ENCODE results near the gene ASXL3. TPM values are rescaled to one million over a fixed set of nuclear protein-coding genes. Genes with fewer than 3 reads are reported as not detected.
A peak's percentile ranks its signal among the peaks of the same experiment; 100 is the strongest.

ASXL3 gene
- total RNA-seq, 1 experiment from 2014 or later: not detected

DNA sequence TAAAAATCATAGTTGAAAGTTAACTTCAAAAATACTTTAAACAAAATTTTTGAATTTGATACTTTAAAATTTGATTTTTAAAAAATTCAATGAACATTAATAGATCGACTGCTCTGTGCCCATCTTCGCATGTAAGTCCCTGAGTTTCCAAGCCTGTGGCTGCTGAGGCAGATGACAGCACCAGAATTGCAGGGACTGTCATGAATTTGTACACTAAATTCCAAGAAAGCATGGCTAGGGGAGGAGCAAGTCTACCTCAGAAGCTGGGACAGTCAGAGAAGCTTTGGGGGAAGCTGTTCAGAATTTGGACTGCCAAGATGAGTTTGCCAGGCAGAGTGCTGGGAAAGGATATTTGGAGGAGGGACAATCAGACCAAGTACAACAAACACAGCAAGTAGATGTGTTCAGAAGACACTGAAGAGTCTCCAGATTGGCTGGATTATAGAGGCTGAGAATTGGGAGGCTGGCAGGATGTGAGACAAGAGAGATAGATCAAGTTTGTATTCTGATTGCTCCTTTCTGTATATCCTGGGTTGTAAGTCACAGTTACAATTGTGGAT lies 79.0 kb downstream of the ASXL3 start:
- no peak for DNase-seq (ENCODE audit: low read depth)

DNA sequence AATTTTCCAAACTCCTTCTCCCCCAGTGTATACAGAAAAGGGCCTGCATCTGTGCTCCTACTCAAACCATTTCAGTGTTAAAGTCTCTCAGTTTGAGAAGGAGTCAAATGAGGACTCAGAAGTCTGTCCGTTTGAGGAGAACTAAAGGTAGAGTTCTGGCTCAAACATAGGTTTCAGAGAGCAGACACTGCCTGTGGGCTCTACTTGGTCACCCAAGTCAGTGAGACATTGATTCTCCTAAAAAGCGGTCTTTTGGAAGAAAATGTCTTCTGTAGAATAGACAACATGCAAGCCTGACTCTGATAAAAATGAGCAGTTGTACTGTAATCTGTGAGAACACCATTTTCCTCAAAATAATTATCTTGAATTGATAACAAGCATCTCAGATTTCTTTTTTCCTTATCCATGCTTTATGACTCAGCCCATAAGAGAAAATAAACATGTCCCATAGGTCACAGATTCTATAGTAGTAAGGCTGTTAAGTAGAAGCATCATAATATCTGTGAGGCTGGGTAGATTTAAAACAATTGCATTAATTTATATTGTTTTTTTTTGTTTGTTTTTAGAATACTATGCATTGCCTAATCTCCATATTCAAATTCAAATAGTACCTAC lies 82.8 kb downstream of the ASXL3 start:
- no peak for DNase-seq (ENCODE audit: low read depth)

GRCh38 chr18:33664241-33664874 lies 86.3 kb downstream of the ASXL3 start:
- DNase-seq (ENCODE audit: low read depth): no peak

GRCh38 chr18:33665187-33665586 lies 87.2 kb downstream of the ASXL3 start:
- no peak for DNase-seq (ENCODE audit: low read depth)

DNA sequence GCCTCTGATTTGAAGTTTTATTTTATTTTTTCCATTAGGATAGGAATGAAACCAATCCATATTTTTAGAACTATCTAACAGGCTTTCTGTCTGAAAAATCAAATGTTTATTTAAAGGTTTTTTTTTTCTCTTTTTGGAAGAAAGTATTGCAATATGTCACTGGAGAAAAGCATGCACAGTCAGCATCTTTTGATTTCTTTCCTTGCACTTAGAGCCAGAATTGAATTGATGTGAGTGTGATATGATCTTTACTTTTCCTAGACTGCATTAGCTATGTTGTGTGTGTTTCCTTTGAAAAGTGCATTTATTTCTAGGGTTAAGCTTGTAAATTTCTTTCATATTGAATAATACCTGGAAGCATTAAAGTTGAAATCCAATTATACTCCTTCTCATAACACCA lies 87.6 kb downstream of the ASXL3 start:
- DNase-seq (ENCODE audit: low read depth): no peak

DNA sequence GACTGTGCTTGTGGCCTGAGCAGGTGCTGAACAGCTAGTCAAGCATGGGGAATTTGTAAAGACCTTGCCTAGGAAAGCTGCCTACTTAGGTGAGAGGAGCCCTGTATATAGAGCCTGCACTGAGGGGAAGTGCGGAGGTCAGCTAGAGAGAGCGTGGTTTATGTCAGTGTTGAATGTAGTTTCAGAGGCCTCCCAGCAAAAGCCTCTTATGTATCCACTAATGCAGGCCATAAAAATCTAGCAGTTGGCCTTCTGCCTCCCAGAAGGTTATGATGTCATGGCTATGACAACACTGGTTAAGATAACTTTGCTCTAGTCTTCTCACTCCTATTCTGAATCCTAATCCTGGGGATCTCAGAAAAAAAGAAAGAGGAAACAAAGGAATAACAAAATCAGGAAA lies 88.9 kb downstream of the ASXL3 start:
- DNase-seq (ENCODE audit: low read depth): no peak

- no peak for DNase-seq (ENCODE audit: low read depth)
These were observed 91.6 kb downstream of the ASXL3 start for GRCh38 chr18:33669589-33669988.

DNA sequence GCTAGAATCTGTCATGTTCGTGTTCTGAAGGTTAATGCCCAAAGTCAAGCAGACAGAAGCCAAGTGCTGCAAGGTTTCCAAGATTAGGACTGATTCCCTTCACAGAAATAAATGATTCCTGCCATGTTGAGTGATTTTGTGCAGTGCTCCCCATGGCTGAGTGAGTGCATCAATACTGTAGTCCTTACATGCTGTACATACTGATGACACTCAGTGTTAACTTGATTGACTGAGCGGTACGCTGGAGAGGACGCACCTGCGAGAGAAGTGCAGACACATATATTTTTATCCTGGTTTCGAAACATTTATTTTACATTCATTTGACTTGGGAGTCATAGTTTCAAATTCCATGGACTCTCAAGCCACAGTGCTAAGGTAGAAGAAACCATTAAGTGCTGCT lies 92.0 kb downstream of the ASXL3 start:
- DNase-seq (ENCODE audit: low read depth): no peak

- DNase-seq (ENCODE audit: low read depth): no peak
These were observed 95.7 kb downstream of the ASXL3 start for GRCh38 chr18:33673689-33674088.

GRCh38 chr18:33676593-33676992 lies 98.6 kb downstream of the ASXL3 start:
- no peak for DNase-seq (ENCODE audit: low read depth)

GRCh38 chr18:33677891-33678290 lies 99.9 kb downstream of the ASXL3 start:
- no peak for DNase-seq (ENCODE audit: low read depth)

DNA sequence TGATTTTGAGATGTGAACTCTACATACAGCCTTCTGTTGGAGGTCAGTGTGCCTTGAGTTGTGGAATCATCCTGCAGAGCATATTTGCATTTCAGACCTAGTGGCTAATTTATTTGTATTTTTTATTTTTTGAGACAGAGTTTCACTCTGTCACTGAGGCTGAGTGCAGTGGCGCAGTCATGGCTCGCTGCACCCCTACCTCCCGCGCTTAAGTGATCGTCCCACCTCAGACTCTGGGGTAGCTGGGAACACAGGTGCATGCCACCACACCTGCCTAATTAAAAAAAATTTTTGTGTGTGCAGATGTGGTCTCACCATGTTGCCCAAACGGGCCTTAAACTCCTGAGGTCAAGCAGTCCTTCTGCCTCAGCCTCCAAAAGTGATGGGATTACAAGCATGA lies 104.4 kb downstream of the ASXL3 start:
- DNase-seq (ENCODE audit: low read depth): no peak

DNA sequence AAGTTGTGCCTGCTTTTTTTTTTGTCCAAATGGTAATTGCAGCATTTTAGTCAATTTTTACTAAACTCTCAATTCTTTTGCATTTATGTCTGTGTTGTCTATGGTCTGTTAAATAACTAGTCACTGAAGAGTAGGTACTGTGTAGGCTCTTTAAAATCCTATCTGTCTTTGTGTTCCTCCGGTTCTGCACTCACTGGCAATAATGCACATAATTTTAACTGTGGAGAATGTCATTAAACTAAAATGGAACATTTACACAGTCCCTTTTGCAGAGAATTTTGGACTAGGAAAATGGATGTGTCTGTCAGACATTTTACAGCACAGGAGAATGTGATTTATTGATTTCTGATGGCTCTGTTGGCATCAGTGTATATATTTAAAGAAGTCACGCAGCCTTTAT lies 116.6 kb downstream of the ASXL3 start:
- DNase-seq (ENCODE audit: low read depth): no peak

GRCh38 chr18:33696332-33697162 lies 118.5 kb downstream of the ASXL3 start:
- no peak for DNase-seq (ENCODE audit: low read depth)

DNA sequence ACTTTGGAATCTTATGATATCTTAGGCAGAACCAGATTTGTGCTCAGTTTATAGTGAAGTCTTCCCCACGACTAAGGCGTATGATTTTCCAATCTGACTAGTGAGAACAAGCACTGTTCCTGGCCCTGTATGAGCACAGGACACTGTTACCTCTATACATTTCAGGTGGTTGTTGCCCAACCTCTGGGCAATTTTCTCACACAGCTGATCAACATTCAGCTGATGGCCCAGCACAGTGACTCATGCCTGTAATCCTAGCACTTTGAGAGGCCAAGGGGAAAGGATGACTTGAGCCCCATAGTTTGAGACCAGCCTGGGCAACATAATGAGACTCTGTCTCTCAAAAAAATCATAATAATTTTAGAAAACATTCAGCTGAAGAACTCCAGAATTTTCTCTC lies 119.5 kb downstream of the ASXL3 start:
- DNase-seq (ENCODE audit: low read depth): peak; percentile 15

- no peak for DNase-seq (ENCODE audit: low read depth)
These were observed 121.4 kb downstream of the ASXL3 start for GRCh38 chr18:33699372-33699771.

GRCh38 chr18:33700513-33700976 lies 122.5 kb downstream of the ASXL3 start:
- DNase-seq (ENCODE audit: low read depth): peak; percentile 13

DNA sequence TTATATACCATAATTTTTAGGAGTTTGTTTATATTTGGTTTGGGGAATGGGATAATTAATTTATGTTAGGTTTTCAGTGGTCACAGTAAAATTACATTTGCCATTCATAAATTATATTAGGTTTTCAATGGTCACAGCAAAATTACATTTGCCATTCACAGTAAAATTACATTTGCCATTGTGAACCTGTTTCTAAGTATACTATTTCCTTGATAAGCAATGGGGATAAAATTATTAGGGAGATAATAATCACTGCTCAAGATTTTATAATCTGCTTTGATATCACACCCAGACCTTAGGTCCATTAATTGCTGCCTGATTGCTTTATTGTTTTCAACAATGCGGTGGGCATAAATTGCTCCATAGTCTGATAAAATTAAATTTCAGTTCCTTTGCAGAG lies 124.6 kb downstream of the ASXL3 start:
- DNase-seq (ENCODE audit: low read depth): no peak

DNA sequence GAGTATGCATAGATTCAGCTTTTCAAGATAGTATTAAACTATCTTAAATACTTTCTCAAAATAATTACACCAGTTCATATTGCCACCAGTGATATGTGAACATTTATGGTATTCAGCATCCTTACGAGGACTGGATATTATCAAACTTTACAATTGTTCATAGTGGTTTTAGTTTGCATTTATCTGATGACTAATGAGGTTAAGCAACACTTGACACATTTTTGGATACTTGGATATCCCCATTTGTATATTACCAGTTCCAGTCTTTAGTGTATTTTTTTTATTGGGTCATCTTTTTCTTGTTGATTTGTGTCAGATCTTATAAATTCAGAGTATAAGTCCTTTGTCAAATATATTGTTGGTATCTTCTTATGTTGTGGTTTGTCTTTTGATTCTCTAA lies 128.4 kb downstream of the ASXL3 start:
- no peak for DNase-seq (ENCODE audit: low read depth)

- DNase-seq (ENCODE audit: low read depth): no peak
These were observed 130.9 kb downstream of the ASXL3 start for GRCh38 chr18:33708876-33709275.

GRCh38 chr18:33710269-33710668 lies 132.2 kb downstream of the ASXL3 start:
- no peak for DNase-seq (ENCODE audit: low read depth)

DNA sequence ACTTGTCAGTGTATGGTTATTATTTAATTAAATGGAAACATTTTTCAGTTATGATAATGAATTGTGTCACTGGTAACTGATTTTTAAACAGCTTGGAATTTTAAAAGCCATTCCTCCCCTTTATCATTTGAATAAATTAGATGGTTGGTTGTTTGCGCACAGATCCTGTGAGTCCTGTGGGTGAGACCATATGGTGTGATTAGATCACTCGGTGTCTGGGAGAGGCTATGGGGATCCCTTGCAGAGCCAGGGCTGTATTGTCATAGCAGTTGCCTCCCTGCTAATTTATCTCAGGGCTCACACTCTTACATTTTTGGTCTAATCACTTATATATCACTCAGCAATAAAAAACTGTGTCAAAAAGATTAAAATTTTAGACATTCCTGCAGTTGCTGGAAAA lies 133.5 kb downstream of the ASXL3 start:
- DNase-seq (ENCODE audit: low read depth): no peak
